Measurements from ENCODE around the gene RASA3.

DNA sequence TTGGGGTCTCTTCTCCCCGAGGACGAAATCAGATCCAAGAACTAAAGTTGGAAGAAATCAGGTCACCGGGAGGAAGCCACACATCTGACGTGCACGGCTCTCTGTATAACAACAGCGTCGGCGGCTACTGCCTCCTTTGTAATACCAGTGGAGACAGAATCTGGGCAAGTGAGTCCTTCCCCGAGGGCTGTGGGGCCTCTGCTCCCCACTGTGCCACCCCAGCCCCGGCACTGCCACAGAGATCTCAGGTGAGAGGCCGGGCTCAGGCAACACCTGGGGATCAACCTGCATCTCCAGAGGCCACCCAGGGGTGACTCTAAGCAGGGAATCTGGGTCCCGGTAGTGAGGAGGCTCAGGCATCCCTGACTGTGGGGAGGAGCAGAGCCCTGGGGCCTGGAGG lies 124.9 kb downstream of the RASA3 start:
- TF ChIP-seq FOXK2 (conservative IDR thresholded peaks at IDR 0.05 in 1 of 2, IDR thresholded peaks at IDR 0.05 in 1 of 2; ENCODE audit: low read depth in 2 of 2) = no peak
- no peak for TF ChIP-seq PRMT5 (CRISPR knock-in tag; IDR thresholded peaks at IDR 0.05)
- TF ChIP-seq FOXP1 (CRISPR knock-in tag; IDR thresholded peaks at IDR 0.05) = no peak
- no peak for TF ChIP-seq RFX5 (IDR thresholded peaks at IDR 0.05; ENCODE audit: low read depth, low read length)
- TF ChIP-seq, protein P1, sequence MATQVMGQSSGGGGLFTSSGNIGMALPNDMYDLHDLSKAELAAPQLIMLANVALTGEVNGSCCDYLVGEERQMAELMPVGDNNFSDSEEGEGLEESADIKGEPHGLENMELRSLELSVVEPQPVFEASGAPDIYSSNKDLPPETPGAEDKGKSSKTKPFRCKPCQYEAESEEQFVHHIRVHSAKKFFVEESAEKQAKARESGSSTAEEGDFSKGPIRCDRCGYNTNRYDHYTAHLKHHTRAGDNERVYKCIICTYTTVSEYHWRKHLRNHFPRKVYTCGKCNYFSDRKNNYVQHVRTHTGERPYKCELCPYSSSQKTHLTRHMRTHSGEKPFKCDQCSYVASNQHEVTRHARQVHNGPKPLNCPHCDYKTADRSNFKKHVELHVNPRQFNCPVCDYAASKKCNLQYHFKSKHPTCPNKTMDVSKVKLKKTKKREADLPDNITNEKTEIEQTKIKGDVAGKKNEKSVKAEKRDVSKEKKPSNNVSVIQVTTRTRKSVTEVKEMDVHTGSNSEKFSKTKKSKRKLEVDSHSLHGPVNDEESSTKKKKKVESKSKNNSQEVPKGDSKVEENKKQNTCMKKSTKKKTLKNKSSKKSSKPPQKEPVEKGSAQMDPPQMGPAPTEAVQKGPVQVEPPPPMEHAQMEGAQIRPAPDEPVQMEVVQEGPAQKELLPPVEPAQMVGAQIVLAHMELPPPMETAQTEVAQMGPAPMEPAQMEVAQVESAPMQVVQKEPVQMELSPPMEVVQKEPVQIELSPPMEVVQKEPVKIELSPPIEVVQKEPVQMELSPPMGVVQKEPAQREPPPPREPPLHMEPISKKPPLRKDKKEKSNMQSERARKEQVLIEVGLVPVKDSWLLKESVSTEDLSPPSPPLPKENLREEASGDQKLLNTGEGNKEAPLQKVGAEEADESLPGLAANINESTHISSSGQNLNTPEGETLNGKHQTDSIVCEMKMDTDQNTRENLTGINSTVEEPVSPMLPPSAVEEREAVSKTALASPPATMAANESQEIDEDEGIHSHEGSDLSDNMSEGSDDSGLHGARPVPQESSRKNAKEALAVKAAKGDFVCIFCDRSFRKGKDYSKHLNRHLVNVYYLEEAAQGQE (IDR thresholded peaks at IDR 0.05; ENCODE audit: borderline replicate concordance) = no peak
- TF ChIP-seq, protein P1 (CRISPR knock-in tag; IDR thresholded peaks at IDR 0.05; ENCODE audit: low read depth) = no peak
- TF ChIP-seq, protein P2, sequence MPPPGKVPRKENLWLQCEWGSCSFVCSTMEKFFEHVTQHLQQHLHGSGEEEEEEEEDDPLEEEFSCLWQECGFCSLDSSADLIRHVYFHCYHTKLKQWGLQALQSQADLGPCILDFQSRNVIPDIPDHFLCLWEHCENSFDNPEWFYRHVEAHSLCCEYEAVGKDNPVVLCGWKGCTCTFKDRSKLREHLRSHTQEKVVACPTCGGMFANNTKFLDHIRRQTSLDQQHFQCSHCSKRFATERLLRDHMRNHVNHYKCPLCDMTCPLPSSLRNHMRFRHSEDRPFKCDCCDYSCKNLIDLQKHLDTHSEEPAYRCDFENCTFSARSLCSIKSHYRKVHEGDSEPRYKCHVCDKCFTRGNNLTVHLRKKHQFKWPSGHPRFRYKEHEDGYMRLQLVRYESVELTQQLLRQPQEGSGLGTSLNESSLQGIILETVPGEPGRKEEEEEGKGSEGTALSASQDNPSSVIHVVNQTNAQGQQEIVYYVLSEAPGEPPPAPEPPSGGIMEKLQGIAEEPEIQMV (tag; conservative IDR thresholded peaks at IDR 0.05; ENCODE audit: low read depth) = no peak
- no peak for TF ChIP-seq POLR2AphosphoS5 (IDR thresholded peaks at IDR 0.05; ENCODE audit: control insufficient read depth, insufficient read depth, low read depth, low read length)
- TF ChIP-seq SIX5 (IDR thresholded peaks at IDR 0.05; ENCODE audit: borderline replicate concordance in 1 of 2, insufficient read depth in 1 of 2, low read depth in 1 of 2, low read length in 2 of 2) = no peak
- no peak for TF ChIP-seq RFX7 (CRISPR knock-in tag; IDR thresholded peaks at IDR 0.05)
- no peak for TF ChIP-seq ZNF584 (CRISPR knock-in tag; IDR thresholded peaks at IDR 0.05; ENCODE audit: low read depth)
- TF ChIP-seq RNF2 (IDR thresholded peaks at IDR 0.05) = no peak
- TF ChIP-seq, protein P3, sequence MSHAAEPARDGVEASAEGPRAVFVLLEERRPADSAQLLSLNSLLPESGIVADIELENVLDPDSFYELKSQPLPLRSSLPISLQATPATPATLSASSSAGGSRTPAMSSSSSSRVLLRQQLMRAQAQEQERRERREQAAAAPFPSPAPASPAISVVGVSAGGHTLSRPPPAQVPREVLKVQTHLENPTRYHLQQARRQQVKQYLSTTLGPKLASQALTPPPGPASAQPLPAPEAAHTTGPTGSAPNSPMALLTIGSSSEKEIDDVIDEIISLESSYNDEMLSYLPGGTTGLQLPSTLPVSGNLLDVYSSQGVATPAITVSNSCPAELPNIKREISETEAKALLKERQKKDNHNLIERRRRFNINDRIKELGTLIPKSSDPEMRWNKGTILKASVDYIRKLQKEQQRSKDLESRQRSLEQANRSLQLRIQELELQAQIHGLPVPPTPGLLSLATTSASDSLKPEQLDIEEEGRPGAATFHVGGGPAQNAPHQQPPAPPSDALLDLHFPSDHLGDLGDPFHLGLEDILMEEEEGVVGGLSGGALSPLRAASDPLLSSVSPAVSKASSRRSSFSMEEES (CRISPR knock-in tag; IDR thresholded peaks at IDR 0.05) = no peak
- TF ChIP-seq POLR2A (conservative IDR thresholded peaks at IDR 0.05) = no peak
- TF ChIP-seq, protein P4, sequence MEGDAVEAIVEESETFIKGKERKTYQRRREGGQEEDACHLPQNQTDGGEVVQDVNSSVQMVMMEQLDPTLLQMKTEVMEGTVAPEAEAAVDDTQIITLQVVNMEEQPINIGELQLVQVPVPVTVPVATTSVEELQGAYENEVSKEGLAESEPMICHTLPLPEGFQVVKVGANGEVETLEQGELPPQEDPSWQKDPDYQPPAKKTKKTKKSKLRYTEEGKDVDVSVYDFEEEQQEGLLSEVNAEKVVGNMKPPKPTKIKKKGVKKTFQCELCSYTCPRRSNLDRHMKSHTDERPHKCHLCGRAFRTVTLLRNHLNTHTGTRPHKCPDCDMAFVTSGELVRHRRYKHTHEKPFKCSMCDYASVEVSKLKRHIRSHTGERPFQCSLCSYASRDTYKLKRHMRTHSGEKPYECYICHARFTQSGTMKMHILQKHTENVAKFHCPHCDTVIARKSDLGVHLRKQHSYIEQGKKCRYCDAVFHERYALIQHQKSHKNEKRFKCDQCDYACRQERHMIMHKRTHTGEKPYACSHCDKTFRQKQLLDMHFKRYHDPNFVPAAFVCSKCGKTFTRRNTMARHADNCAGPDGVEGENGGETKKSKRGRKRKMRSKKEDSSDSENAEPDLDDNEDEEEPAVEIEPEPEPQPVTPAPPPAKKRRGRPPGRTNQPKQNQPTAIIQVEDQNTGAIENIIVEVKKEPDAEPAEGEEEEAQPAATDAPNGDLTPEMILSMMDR (IDR thresholded peaks at IDR 0.05 in 2 of 3, conservative IDR thresholded peaks at IDR 0.05 in 1 of 3; ENCODE audit: insufficient read depth in 2 of 3, low read depth in 1 of 3, low read length in 3 of 3) = no peak

All from K562 (cell line).